CD4-positive, alpha-beta memory T cell (primary cell): ENCODE measurements around the gene PMF1. TPM values are rescaled to one million over a fixed set of nuclear protein-coding genes. Genes with fewer than 3 reads are reported as not detected.
"Not testable (repeated sequence)": the region's sequence is repeated elsewhere in the genome, so short reads cannot be mapped to it uniquely, and the experiment has no call there.

Source experiments
- CTCF ChIA-PET: fragments of 350-600 bp; sonication (Branson Sonifier 250); formaldehyde crosslinking; loops from one replicate; lab custom pipeline; 2021; ENCODE audit warnings: inconsistent platforms; ENCODE audit not compliant: partially characterized antibody; lab: Charles Lee
- POLR2A ChIA-PET: fragments of 350-600 bp; sonication (Branson Sonifier 250); formaldehyde crosslinking; loops from one replicate; lab custom pipeline; 2021; ENCODE audit not compliant: partially characterized antibody; lab: Charles Lee
- DNase-seq, 5 donors: peaks; one replicate each; pipeline versions ENCODE4 v3.0.0 to v3.0.0-alpha.2; 2020 to 2022; ENCODE audit warnings: mixed read lengths in 1 of 5
- H3K27ac ChIP-seq: one replicate; pipeline ENCODE4 v1.7.0; 2013; ENCODE audit warnings: low read depth, low read length
- H3K27me3 ChIP-seq: 2 replicates; pipeline ENCODE4 v1.7.0; 2013; ENCODE audit warnings: mild to moderate bottlenecking, low read length, moderate library complexity; ENCODE audit not compliant: insufficient read depth
- H3K36me3 ChIP-seq: 2 replicates; pipeline ENCODE4 v1.7.0; 2013; ENCODE audit warnings: mild to moderate bottlenecking, low read length, moderate library complexity; ENCODE audit not compliant: insufficient read depth
- H3K4me1 ChIP-seq: 2 replicates; pipeline ENCODE4 v1.7.0; 2013; ENCODE audit warnings: mild to moderate bottlenecking, low read length, moderate library complexity; ENCODE audit not compliant: insufficient read depth
- H3K4me3 ChIP-seq, 2 donors: one replicate each; pipeline ENCODE4 v1.7.0; 2013; ENCODE audit warnings: low read length in 2 of 2, mild to moderate bottlenecking in 1 of 2
- H3K9me3 ChIP-seq, 2 donors: one replicate each; pipeline ENCODE4 v1.7.0; 2013; ENCODE audit warnings: low read length in 2 of 2, control low read depth in 1 of 2; ENCODE audit not compliant: control insufficient read depth in 1 of 2
- H3K27ac Mint-ChIP-seq, 7 donors: one replicate each; pipeline ENCODE4 v1.8.0; 2020 to 2021; ENCODE audit warnings: mixed read lengths in 7 of 7, mild to moderate bottlenecking in 6 of 7, inconsistent platforms in 3 of 7, moderate library complexity in 3 of 7
- H3K27me3 Mint-ChIP-seq, 2 donors: one replicate each; pipeline ENCODE4 v1.8.0; 2020 to 2021; ENCODE audit warnings: mixed read lengths in 2 of 2
- H3K36me3 Mint-ChIP-seq, 2 donors: one replicate each; pipeline ENCODE4 v1.8.0; 2020 to 2021; ENCODE audit warnings: mixed read lengths in 2 of 2, inconsistent platforms in 1 of 2, mild to moderate bottlenecking in 1 of 2
- H3K4me1 Mint-ChIP-seq, 4 donors: one replicate each; pipeline ENCODE4 v1.8.0; 2020 to 2021; ENCODE audit warnings: mixed read lengths in 4 of 4, mild to moderate bottlenecking in 1 of 4
- H3K4me3 Mint-ChIP-seq, 8 donors: one replicate each; pipeline ENCODE4 v1.8.0; 2020 to 2021; ENCODE audit warnings: mixed read lengths in 8 of 8, mild to moderate bottlenecking in 7 of 8, moderate library complexity in 6 of 8, inconsistent platforms in 3 of 8
- H3K9me3 Mint-ChIP-seq, 8 donors: one replicate each; pipeline ENCODE4 v1.8.0; 2020 to 2021; ENCODE audit warnings: mixed read lengths in 8 of 8, mild to moderate bottlenecking in 5 of 8, inconsistent platforms in 3 of 8, moderate library complexity in 1 of 8
- intact Hi-C: fragments of 100-400 bp; cut with micrococcal nuclease; formaldehyde crosslinking; loops from one replicate; pipeline ENCODE4 v1.15.1; 2023
- polyA plus RNA-seq, 2 donors: library from polyadenylated mRNA; unstranded; fragments of 300-500 nt; fragmentation: Illumina TruSeq; gene quantifications; one replicate each; pipeline ENCODE4 v1.2.3, GENCODE V29; 2021
- total RNA-seq, 2 experiments: library from RNA; stranded (reverse); gene quantifications; one replicate each; pipeline ENCODE4 v1.2.3, GENCODE V29; 2021

The PMF1 gene
- total and polyA plus RNA-seq, 4 experiments from 2014 or later, result 39.0 to 106 (median 56.8) TPM

DNA sequence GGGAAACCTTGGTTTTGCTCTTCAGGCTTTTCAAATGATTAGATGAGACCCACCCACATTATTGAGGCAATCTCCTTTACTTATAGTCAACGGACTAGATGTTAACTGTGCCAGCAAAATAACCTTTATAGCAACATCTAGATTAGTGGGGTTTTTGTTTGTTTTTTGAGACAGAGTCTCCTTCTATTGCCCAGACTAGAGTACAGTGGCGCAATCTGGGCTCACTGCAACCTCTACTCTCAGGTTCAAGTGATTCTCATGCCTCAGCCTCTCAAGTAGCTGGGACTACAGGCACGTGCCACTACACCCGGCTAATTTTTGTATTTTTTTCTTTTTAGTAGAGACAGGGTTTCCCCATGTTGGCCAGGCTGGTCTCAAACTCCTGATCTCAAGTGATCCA is 22.5 kb upstream of the PMF1 start:
- H3K9me3 ChIP-seq, H3K27me3 ChIP-seq, H3K4me3 ChIP-seq, DNase-seq, H3K27ac Mint-ChIP-seq, H3K27me3 Mint-ChIP-seq, H3K4me3 Mint-ChIP-seq, CTCF ChIA-PET, H3K36me3 Mint-ChIP-seq, POLR2A ChIA-PET, H3K27ac ChIP-seq, H3K36me3 ChIP-seq: not testable (repeated sequence)
- intact Hi-C loops, result loop anchor here (5.0 kb wide), 1 partner anchor 37 kb away; no protein-coding TSS in a partner anchor
- peaks cover 17% of the 10 kb centered on the region for H3K4me1 ChIP-seq
- peaks cover 10 to 26% (median 17%) of the 10 kb centered on the region in 4 donors for H3K4me1 Mint-ChIP-seq
- peaks cover 0 to 12% (median 3%) of the 10 kb centered on the region in 8 donors for H3K9me3 Mint-ChIP-seq

GRCh38 chr1:156191292-156191964 is 21.4 kb upstream of the PMF1 start:
- H3K4me1 Mint-ChIP-seq, result peaks cover 16 to 37% (median 25%) of the 10 kb centered on the region in 4 donors
- Histone ChIP-seq H3K27ac (no peak overlapping the region), H3K4me1 (peaks cover 29% of the 10 kb centered on the region), H3K27me3 (no peaks in the 10 kb centered on the region), H3K4me3 (no peak overlapping the region), H3K9me3 (no peaks in the 10 kb centered on the region), H3K36me3 (peaks cover 6% of the 10 kb centered on the region)
- DNase-seq, result no peak
- H3K4me3 Mint-ChIP-seq, result no peak overlapping the region
- ChIA-PET CTCF (no interaction called here), POLR2A (interaction anchor here (1.5 kb wide), 1 partner anchor 21 kb away, joined by 4 read pairs; the partner anchor contains the start of gene PMF1)
- H3K36me3 Mint-ChIP-seq, result peaks cover 10 to 13% of the 10 kb centered on the region in 2 donors
- intact Hi-C loops, result loop anchor here (5.0 kb wide), 1 partner anchor 36 kb away; no protein-coding TSS in a partner anchor
- H3K27me3 Mint-ChIP-seq, result no peaks in the 10 kb centered on the region
- peaks cover 0 to 8% (median 3%) of the 10 kb centered on the region in 8 donors for H3K9me3 Mint-ChIP-seq
- no peak overlapping the region for H3K27ac Mint-ChIP-seq

GRCh38 chr1:156193208-156193487 is 19.7 kb upstream of the PMF1 start:
- intact Hi-C loops, result loop anchor here (1.0 to 5.0 kb wide), 5 partner anchors 20 to 145 kb away; partner anchors contain the start of genes CCT3, PMF1, SMG5 and TSACC
- H3K36me3 Mint-ChIP-seq, result peaks cover 10 to 19% of the 10 kb centered on the region in 2 donors

GRCh38 chr1:156193488-156194299 is 19.1 kb upstream of the PMF1 start, which contains the start of gene SLC25A44:
SLC25A44 (plus strand) TSS chr1:156194104; CDS start chr1:156199848, 5,744 bp downstream.
- DNase-seq, result peak; percentile 98 to 99 (median 98)
- intact Hi-C loops, result loop anchor here (1.0 to 5.0 kb wide), 5 partner anchors 20 to 145 kb away; partner anchors contain the start of genes CCT3, PMF1, SMG5 and TSACC

More at GRCh38 chr1:156193208-156193487, 19.7 kb upstream of the PMF1 start:
- Histone ChIP-seq H3K4me1 (peaks cover 43% of the 10 kb centered on the region), H3K9me3 (no peaks in the 10 kb centered on the region), H3K36me3 (peaks cover 6% of the 10 kb centered on the region), H3K4me3 (peak overlapping the region; percentile 88 to 92), H3K27me3 (no peaks in the 10 kb centered on the region), H3K27ac (peak overlapping the region; percentile 79)
- peaks cover 24 to 53% (median 37%) of the 10 kb centered on the region in 4 donors for H3K4me1 Mint-ChIP-seq
- H3K9me3 Mint-ChIP-seq, result no peaks in the 10 kb centered on the region
- POLR2A ChIA-PET, result interaction anchor here (1.0 to 2.5 kb wide), 6 partner anchors 19 to 548 kb away, joined by 3 to 54 read pairs (median 4); partner anchors contain the start of genes PMF1 and SMG5
- CTCF ChIA-PET, result interaction anchor here (0.7 to 2.0 kb wide), 2 partner anchors 32 to 40 kb away, joined by 3 to 8 read pairs; no protein-coding TSS in a partner anchor
- peak overlapping the region in 6 of 7 donors; percentile 75 to 97 (median 96) for H3K27ac Mint-ChIP-seq
- DNase-seq, result no peak
- no peaks in the 10 kb centered on the region for H3K27me3 Mint-ChIP-seq
- peak overlapping the region; percentile 93 to 99 (median 96) for H3K4me3 Mint-ChIP-seq

DNA sequence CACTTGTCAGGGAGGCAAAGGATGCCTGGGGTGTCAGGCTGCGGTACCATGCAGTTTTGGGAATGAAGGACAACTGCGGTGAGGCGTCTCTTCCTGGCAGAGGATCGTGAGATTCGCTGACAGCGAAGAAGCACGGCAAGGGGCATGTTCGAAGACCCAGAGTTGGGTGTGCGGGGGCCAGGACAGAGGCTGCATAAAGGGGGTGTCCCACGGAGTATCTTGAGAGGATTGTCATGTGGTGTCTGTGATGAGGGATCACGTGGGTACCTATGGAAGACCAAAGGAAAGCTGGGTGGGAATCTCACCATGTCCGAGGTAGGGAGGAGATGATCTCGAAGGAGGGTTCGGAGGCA is 18.5 kb upstream of the PMF1 start:
- ChIA-PET POLR2A (interaction anchor here (1.0 to 2.5 kb wide), 7 partner anchors 18 to 307 kb away, joined by 3 to 54 read pairs (median 4); partner anchors contain the start of genes LMNA and PMF1), CTCF (interaction anchor here (0.8 to 2.0 kb wide), 4 partner anchors 19 to 66 kb away, joined by 3 to 8 read pairs (median 4); partner anchors contain the start of gene PMF1)
- peaks cover 11 to 26% of the 10 kb centered on the region in 2 donors for H3K36me3 Mint-ChIP-seq
- H3K4me3 ChIP-seq, result peak overlapping the region; percentile 88 to 92
- no peaks in the 10 kb centered on the region for H3K27me3 Mint-ChIP-seq
- H3K27ac Mint-ChIP-seq, result peak overlapping the region; percentile 75 to 97 (median 96)
- peaks cover 54% of the 10 kb centered on the region for H3K4me1 ChIP-seq
- peaks cover 6% of the 10 kb centered on the region for H3K36me3 ChIP-seq
- peaks cover 30 to 64% (median 45%) of the 10 kb centered on the region in 4 donors for H3K4me1 Mint-ChIP-seq
- intact Hi-C loops, result loop anchor here (5.0 kb wide), 1 partner anchor 33 kb away; no protein-coding TSS in a partner anchor
- no peaks in the 10 kb centered on the region for H3K9me3 Mint-ChIP-seq
- no peaks in the 10 kb centered on the region for H3K9me3 ChIP-seq
- peak overlapping the region; percentile 93 to 99 (median 96) for H3K4me3 Mint-ChIP-seq
- H3K27ac ChIP-seq, result peak overlapping the region; percentile 79
- no peaks in the 10 kb centered on the region for H3K27me3 ChIP-seq
- peak in 1 of 5 donors; percentile 52 for DNase-seq

More at GRCh38 chr1:156193488-156194299, 19.1 kb upstream of the PMF1 start, which contains the start of gene SLC25A44:
- H3K36me3 ChIP-seq, result peaks cover 6% of the 10 kb centered on the region
- no peaks in the 10 kb centered on the region for H3K9me3 ChIP-seq
- H3K9me3 Mint-ChIP-seq, result no peaks in the 10 kb centered on the region
- ChIA-PET CTCF (interaction anchor here (0.6 to 2.0 kb wide), 6 partner anchors 19 to 65 kb away, joined by 3 to 8 read pairs (median 3); partner anchors contain the start of gene PMF1), POLR2A (interaction anchor here (1.0 to 2.5 kb wide), 10 partner anchors 18 to 548 kb away, joined by 3 to 54 read pairs (median 4); partner anchors contain the start of genes LMNA, PMF1 and SMG5)
- H3K4me1 ChIP-seq, result peaks cover 48% of the 10 kb centered on the region
- H3K27me3 Mint-ChIP-seq, result no peaks in the 10 kb centered on the region
- H3K27me3 ChIP-seq, result no peaks in the 10 kb centered on the region
- H3K27ac ChIP-seq, result peak within 1 kb of the TSS; percentile 79
- H3K36me3 Mint-ChIP-seq, result peaks cover 10 to 21% of the 10 kb centered on the region in 2 donors
- H3K4me1 Mint-ChIP-seq, result peaks cover 26 to 58% (median 40%) of the 10 kb centered on the region in 4 donors
- H3K4me3 Mint-ChIP-seq, result peak within 1 kb of the TSS; percentile 93 to 99 (median 96)
- H3K27ac Mint-ChIP-seq, result peak within 1 kb of the TSS; percentile 75 to 97 (median 96)
- peak within 1 kb of the TSS; percentile 88 to 92 for H3K4me3 ChIP-seq

- H3K27me3 ChIP-seq, result no peaks in the 10 kb centered on the region
- no peaks in the 10 kb centered on the region for H3K9me3 ChIP-seq
- H3K4me1 ChIP-seq, result peaks cover 67% of the 10 kb centered on the region
- Mint-ChIP-seq H3K27me3 (no peaks in the 10 kb centered on the region), H3K4me1 (peaks cover 40 to 78% (median 59%) of the 10 kb centered on the region in 4 donors), H3K9me3 (no peaks in the 10 kb centered on the region), H3K4me3 (peak overlapping the region in 7 of 8 donors; percentile 22 to 98 (median 70)), H3K27ac (peak overlapping the region in 3 of 7 donors; percentile 77 to 87 (median 81)), H3K36me3 (peaks cover 22 to 40% of the 10 kb centered on the region in 2 donors)
- no peak overlapping the region for H3K27ac ChIP-seq
- CTCF ChIA-PET, result no interaction called here
- POLR2A ChIA-PET, result interaction anchor here (1.5 to 2.2 kb wide), 2 partner anchors 17 to 29 kb away, joined by 5 to 19 read pairs; partner anchors contain the start of gene PMF1
- peaks cover 17% of the 10 kb centered on the region for H3K36me3 ChIP-seq
- H3K4me3 ChIP-seq, result no peak overlapping the region
- intact Hi-C loops, result no loop called here
- DNase-seq, result no peak
These were observed 17.0 kb upstream of the PMF1 start for GRCh38 chr1:156195853-156196252.
